ENCODE measurements around the gene STXBP5. TPM values are rescaled to one million over a fixed set of nuclear protein-coding genes. Genes with fewer than 3 reads are reported as not detected.
A peak's percentile ranks its signal among the peaks of the same experiment; 100 is the strongest.

Gene STXBP5
- total and polyA plus RNA-seq, 2 of the 13 experiments (the other 11 are each of a cell fraction or from before 2014, with no cell fraction given), result 8.8 to 19.4 TPM

DNA sequence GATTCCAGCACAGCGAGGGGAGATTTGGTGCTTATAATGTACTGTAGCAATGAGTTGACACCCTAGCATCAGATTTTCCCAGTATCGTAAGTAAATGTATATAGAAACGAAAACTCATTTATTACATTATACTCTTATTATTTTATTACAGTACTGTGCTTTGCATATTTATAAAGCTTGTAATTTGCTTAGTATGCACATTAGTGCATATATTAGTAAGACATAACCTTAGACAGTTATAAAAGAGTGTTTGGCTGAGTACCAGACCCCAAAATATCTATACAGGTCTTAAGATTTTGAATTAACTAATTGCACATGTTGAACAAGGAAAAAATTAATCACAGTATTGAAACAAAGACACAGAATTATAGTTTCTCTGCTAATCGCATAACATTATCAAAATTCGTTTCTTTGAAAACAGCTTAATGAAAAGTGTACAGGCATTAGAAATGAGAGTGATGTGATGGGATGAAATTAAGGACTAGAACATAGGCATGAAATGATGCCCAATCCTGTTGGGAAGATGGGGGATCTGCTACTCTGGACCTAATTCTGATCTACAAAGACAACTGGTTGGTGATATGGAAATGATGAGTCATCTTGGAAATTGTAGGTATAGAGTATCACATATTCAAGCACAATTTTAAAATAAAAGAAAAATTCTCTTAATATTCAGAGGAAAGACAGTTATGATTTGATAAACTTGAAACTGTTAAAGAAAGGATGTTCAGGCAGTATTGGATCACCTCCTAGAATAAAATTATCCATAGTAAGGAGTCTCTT, 42.8 kb downstream of the STXBP5 start:
- ChIA-PET POLR2A (no interaction called here), CTCF (ENCODE audit: low intra/inter-chr PET ratio, low total read pairs) (no interaction called here)
- ATAC-seq (no peak), DNase-seq (ENCODE audit: low spot score) (no peak), FAIRE-seq (no peak)
- in situ Hi-C loops (cut with HindIII; ENCODE audit: extremely low pct_ligation_motif_present, low pct_unique_long_range_greater_than_20kb), result no loop called here
- Histone ChIP-seq H3K27ac (ENCODE audit: extremely low read length, insufficient read depth, low read length) (no peak overlapping the region), H3K4me1 (ENCODE audit: insufficient read depth, low read length) (no peaks in the 10 kb centered on the region), H3K27me3 (ENCODE audit: control insufficient read depth in 1 of 2, insufficient read depth in 2 of 2, low read length in 2 of 2) (no peaks in the 10 kb centered on the region), H3K4me2 (ENCODE audit: low read depth, low read length) (no peak overlapping the region), H3K79me2 (ENCODE audit: insufficient read depth, low read length) (no peaks in the 10 kb centered on the region), H3K9me3 (ENCODE audit: low read length) (no peaks in the 10 kb centered on the region), H3K9ac (ENCODE audit: insufficient read depth, low read depth, low read length) (no peak overlapping the region), H4K20me1 (ENCODE audit: insufficient read depth, low read length) (no peaks in the 10 kb centered on the region), H3K4me3 (replicated peaks in 1 of 3; ENCODE audit: insufficient read depth in 1 of 3, low read depth in 2 of 3, low read length in 3 of 3) (no peak overlapping the region), H2AFZ (ENCODE audit: low read length) (no peak overlapping the region), H3K36me3 (replicated peaks in 1 of 2; ENCODE audit: control insufficient read depth in 1 of 2, insufficient read depth in 2 of 2, low read length in 2 of 2) (peaks cover 7% of the 10 kb centered on the region in 2 experiments; a peak in 4 of 5 replicates)
- BruUV-seq (replicated peaks), result no TSS peak
- intact Hi-C loops (cut with micrococcal nuclease; ENCODE audit: unreplicated experiment), result no loop called here
- TF ChIP-seq ZFP41 (CRISPR knock-in tag; IDR thresholded peaks at IDR 0.05; ENCODE audit: borderline replicate concordance) (no peak), MAFF (IDR thresholded peaks at IDR 0.05; ENCODE audit: low read depth, low read length) (peak; percentile 64; the same call in 1 of the 2 replicates), NFE2L2 (IDR thresholded peaks at IDR 0.05; ENCODE audit: low read length) (peak; percentile 69), TGIF2 (CRISPR knock-in tag; IDR thresholded peaks at IDR 0.05) (no peak), REL (CRISPR knock-in tag; conservative IDR thresholded peaks at IDR 0.05) (no peak), MAFK (conservative IDR thresholded peaks at IDR 0.05 in 1 of 2, IDR thresholded peaks at IDR 0.05 in 1 of 2; ENCODE audit: low read length in 2 of 2) (peak; percentile 76 to 80)
- TF ChIP-seq, protein P1, sequence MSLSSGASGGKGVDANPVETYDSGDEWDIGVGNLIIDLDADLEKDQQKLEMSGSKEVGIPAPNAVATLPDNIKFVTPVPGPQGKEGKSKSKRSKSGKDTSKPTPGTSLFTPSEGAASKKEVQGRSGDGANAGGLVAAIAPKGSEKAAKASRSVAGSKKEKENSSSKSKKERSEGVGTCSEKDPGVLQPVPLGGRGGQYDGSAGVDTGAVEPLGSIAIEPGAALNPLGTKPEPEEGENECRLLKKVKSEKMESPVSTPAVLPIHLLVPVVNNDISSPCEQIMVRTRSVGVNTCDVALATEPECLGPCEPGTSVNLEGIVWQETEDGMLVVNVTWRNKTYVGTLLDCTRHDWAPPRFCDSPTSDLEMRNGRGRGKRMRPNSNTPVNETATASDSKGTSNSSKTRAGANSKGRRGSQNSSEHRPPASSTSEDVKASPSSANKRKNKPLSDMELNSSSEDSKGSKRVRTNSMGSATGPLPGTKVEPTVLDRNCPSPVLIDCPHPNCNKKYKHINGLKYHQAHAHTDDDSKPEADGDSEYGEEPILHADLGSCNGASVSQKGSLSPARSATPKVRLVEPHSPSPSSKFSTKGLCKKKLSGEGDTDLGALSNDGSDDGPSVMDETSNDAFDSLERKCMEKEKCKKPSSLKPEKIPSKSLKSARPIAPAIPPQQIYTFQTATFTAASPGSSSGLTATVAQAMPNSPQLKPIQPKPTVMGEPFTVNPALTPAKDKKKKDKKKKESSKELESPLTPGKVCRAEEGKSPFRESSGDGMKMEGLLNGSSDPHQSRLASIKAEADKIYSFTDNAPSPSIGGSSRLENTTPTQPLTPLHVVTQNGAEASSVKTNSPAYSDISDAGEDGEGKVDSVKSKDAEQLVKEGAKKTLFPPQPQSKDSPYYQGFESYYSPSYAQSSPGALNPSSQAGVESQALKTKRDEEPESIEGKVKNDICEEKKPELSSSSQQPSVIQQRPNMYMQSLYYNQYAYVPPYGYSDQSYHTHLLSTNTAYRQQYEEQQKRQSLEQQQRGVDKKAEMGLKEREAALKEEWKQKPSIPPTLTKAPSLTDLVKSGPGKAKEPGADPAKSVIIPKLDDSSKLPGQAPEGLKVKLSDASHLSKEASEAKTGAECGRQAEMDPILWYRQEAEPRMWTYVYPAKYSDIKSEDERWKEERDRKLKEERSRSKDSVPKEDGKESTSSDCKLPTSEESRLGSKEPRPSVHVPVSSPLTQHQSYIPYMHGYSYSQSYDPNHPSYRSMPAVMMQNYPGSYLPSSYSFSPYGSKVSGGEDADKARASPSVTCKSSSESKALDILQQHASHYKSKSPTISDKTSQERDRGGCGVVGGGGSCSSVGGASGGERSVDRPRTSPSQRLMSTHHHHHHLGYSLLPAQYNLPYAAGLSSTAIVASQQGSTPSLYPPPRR (CRISPR knock-in tag; IDR thresholded peaks at IDR 0.05; ENCODE audit: borderline replicate concordance), result no peak
- 95% methylated on average over 5 of the region's 5 CpGs for WGBS (ENCODE audit: low lambda C conversion rate)
